HT1080 (cell line): Measurements from ENCODE around the gene OBI1. TPM values are rescaled to one million over a fixed set of nuclear protein-coding genes. Genes with fewer than 3 reads are reported as not detected.

ENCODE experiments used
- DNase-seq: peaks from one replicate; pipeline ENCODE4 v3.0.0-alpha.2; 2015; ENCODE audit warnings: low read depth
- total RNA-seq: library from RNA; depleted of rRNA; stranded (reverse); fragments of >200 nt; shearing (Covaris generic); gene quantifications from 2 replicates; pipeline ENCODE4 v1.2.3, GENCODE V29; 2014; rRNA removed

OBI1 gene
- total RNA-seq, 1 experiment from 2014 or later, result 21.0 TPM

- DNase-seq, result no peak
Observed at GRCh38 chr13:78592584-78592983, 66.4 kb downstream of the OBI1 start.

GRCh38 chr13:78589206-78589605, 69.7 kb downstream of the OBI1 start:
- DNase-seq, result no peak

GRCh38 chr13:78587395-78587794, 71.6 kb downstream of the OBI1 start:
- DNase-seq, result no peak

- DNase-seq, result no peak
Observed at GRCh38 chr13:78586706-78587105, 72.2 kb downstream of the OBI1 start.

DNA sequence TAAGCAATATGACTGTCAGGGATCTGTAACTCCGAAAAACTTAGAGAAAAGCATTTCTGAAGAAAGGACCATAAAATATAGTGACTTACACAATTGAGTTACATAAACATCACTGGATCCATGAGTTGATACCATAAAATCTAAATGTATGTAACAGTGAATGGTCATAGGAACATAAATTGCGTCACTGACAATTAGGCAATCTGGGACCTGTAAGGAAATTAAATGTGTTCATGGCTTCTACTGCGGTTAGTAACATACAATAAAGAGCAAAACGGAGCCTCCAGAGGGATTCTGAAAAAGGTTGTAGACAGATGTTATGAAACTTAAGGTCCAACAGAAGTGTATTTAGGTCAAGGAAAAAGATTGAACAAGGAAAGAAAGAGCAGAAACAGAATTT, 82.7 kb downstream of the OBI1 start:
- no peak for DNase-seq

- no peak for DNase-seq
Observed at GRCh38 chr13:78572459-78572858, 86.5 kb downstream of the OBI1 start.

DNA sequence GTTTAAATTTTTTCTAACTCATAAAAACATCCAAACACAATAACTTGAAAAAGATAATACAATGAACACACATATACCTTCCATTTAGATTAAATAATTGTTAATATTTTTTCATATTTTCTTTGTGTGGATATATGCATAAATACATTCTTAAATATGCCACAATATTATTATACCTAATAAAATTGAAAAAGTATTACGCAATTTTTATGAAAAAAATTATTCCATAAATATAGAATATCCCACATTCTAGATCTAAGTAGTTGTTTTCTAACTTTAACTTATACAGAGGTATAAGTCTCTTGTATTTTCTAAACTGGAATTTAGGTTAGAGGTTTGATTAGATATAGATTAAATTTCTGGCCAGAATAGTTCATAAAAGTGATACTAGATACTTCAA, 89.9 kb downstream of the OBI1 start:
- no peak for DNase-seq

DNA sequence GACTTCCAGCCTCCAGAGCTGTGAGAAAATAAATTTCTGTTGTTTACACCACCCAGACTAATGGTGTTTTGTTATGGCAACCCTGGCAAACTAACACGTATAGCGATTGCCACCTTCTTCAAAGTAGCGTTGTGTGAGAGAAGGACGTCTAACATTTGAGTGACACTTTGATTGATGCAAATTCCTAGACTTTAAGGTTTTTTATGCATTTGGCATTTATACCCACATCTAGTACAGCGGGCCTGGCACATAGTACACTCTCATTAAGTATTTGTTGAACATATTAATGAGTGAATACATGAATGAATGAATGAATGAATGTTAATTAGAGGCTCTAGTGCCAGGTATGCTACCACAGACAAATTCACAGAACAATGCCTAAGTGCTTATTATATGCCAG, 92.3 kb downstream of the OBI1 start:
- DNase-seq, result no peak

Other genes starting within 250 kb of the OBI1 start
- not detected in 2 replicates for gene POU4F1, start 55.6 kb downstream of the OBI1 start, total RNA-seq